ENCODE measurements around the gene PRELID3B.

PRELID3B gene

GRCh38 chr20:58986968-58987517 lies 55.5 kb downstream of the PRELID3B start:
- Histone ChIP-seq H3K27me3 (ENCODE audit: control insufficient read depth in 1 of 2, insufficient read depth in 2 of 2, low read length in 2 of 2) (no peaks in the 10 kb centered on the region), H3K36me3 (ENCODE audit: control insufficient read depth in 1 of 2, insufficient read depth in 2 of 2, low read length in 2 of 2) (peaks cover 47 to 58% of the 10 kb centered on the region in 2 donors), H3K4me3 (ENCODE audit: low read depth in 1 of 2, low read length in 2 of 2) (no peak overlapping the region), H3K9ac (ENCODE audit: low read depth in 1 of 2, low read length in 2 of 2) (no peak overlapping the region), H3K27ac (ENCODE audit: low read depth, low read length) (no peak overlapping the region), H3K4me1 (ENCODE audit: control insufficient read depth in 1 of 2, insufficient read depth in 2 of 2, low read length in 2 of 2) (peaks cover 15 to 18% of the 10 kb centered on the region in 2 donors), H3K9me3 (ENCODE audit: control insufficient read depth in 1 of 2, low read length in 2 of 2) (no peaks in the 10 kb centered on the region)

GRCh38 chr20:58986286-58986967 lies 56.2 kb downstream of the PRELID3B start:
- Histone ChIP-seq H3K27ac (ENCODE audit: low read depth, low read length) (no peak overlapping the region), H3K9ac (ENCODE audit: low read depth in 1 of 2, low read length in 2 of 2) (no peak overlapping the region), H3K4me1 (ENCODE audit: control insufficient read depth in 1 of 2, insufficient read depth in 2 of 2, low read length in 2 of 2) (peaks cover 15 to 22% of the 10 kb centered on the region in 2 donors), H3K27me3 (ENCODE audit: control insufficient read depth in 1 of 2, insufficient read depth in 2 of 2, low read length in 2 of 2) (no peaks in the 10 kb centered on the region), H3K36me3 (ENCODE audit: control insufficient read depth in 1 of 2, insufficient read depth in 2 of 2, low read length in 2 of 2) (peaks cover 43 to 52% of the 10 kb centered on the region in 2 donors), H3K9me3 (ENCODE audit: control insufficient read depth in 1 of 2, low read length in 2 of 2) (no peaks in the 10 kb centered on the region), H3K4me3 (ENCODE audit: low read depth in 1 of 2, low read length in 2 of 2) (no peak overlapping the region)

DNA sequence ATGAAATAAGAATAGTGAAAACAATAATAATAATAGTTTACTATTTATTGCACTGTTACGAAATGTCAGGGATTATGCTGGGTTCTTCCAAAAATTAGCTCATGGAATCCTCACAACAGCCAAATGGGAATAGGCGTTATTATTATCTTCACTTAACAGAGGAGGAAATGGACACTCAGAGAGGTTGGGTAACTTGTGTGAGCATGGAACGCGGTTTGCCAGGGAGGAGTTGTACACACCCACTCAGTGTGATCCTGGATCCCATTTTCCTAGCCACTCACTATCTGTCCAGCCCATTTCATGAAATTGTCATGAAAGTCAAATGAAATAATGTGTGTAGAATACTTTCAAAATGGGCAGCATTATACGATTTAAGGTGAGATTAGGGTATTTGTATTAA lies 56.9 kb downstream of the PRELID3B start:
- H3K9me3 ChIP-seq (ENCODE audit: control insufficient read depth in 1 of 2, low read length in 2 of 2), result no peaks in the 10 kb centered on the region
- peaks cover 35 to 44% of the 10 kb centered on the region in 2 donors for H3K36me3 ChIP-seq (ENCODE audit: control insufficient read depth in 1 of 2, insufficient read depth in 2 of 2, low read length in 2 of 2)
- H3K4me1 ChIP-seq (ENCODE audit: control insufficient read depth in 1 of 2, insufficient read depth in 2 of 2, low read length in 2 of 2), result peaks cover 15 to 22% of the 10 kb centered on the region in 2 donors
- no peak overlapping the region for H3K27ac ChIP-seq (ENCODE audit: low read depth, low read length)
- no peak overlapping the region for H3K4me3 ChIP-seq (ENCODE audit: low read depth in 1 of 2, low read length in 2 of 2)
- no peak overlapping the region for H3K9ac ChIP-seq (ENCODE audit: low read depth in 1 of 2, low read length in 2 of 2)
- no peaks in the 10 kb centered on the region for H3K27me3 ChIP-seq (ENCODE audit: control insufficient read depth in 1 of 2, insufficient read depth in 2 of 2, low read length in 2 of 2)

DNA sequence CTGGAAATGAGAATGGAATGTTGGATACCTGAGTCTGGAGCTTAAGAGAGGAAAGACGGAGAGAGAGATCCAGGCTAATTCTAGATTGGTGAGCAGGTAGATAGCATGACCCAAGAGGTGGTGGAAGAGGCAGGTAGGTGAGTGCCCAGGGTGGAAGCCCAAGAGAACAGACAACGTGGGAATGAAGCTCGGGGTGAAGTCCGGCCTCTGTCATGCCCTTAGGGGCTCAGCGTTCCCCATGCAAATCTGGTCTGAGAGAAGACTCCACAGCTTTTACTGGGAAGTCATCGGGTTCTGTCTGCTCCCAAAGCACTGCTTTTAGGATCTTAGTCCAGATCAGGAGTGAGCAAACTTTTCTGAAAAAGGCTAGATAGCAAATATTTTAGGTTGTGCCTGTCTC lies 57.9 kb downstream of the PRELID3B start:
- Histone ChIP-seq H3K36me3 (ENCODE audit: control insufficient read depth in 1 of 2, insufficient read depth in 2 of 2, low read length in 2 of 2) (peaks cover 30 to 36% of the 10 kb centered on the region in 2 donors), H3K4me3 (ENCODE audit: low read depth in 1 of 2, low read length in 2 of 2) (no peak overlapping the region), H3K9me3 (ENCODE audit: control insufficient read depth in 1 of 2, low read length in 2 of 2) (no peaks in the 10 kb centered on the region), H3K9ac (ENCODE audit: low read depth in 1 of 2, low read length in 2 of 2) (no peak overlapping the region), H3K27ac (ENCODE audit: low read depth, low read length) (no peak overlapping the region), H3K4me1 (ENCODE audit: control insufficient read depth in 1 of 2, insufficient read depth in 2 of 2, low read length in 2 of 2) (peaks cover 15 to 22% of the 10 kb centered on the region in 2 donors), H3K27me3 (ENCODE audit: control insufficient read depth in 1 of 2, insufficient read depth in 2 of 2, low read length in 2 of 2) (no peaks in the 10 kb centered on the region)

Data from duodenal mucosa (tissue), 2 donors.